ENCODE results near the gene MICAL2. TPM values are rescaled to one million over a fixed set of nuclear protein-coding genes. Genes with fewer than 3 reads are reported as not detected.

MICAL2 gene
- total RNA-seq, 4 donors from 2014 or later = 195 to 499 (median 259) TPM

DNA sequence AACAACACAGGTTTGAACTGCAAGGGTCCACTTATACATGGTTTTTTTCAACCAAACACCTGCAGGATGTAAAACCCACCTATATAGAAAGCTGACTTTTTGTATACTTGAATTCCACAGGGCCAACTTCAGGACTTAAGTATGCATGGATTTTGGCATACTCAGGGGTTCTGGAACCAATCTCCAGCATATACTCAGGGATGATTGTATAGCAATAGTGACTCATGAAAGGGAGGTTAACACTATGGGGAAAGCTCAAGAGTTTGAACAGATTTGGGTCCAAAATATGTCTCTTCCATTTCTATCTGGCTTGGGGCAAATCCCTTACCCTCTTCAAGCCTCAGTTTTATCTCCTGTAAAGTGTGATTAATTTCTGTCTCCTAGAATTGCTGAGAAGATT lies 94.9 kb downstream of the MICAL2 start:
- H3K4me1 ChIP-seq = peaks cover 19 to 36% (median 33%) of the 10 kb centered on the region in 4 donors
- intact Hi-C loops (cut with DNase I) = no loop called here
- H3K27ac ChIP-seq (replicated peaks in 1 of 4) = no peak overlapping the region
- TF ChIP-seq POLR2A (IDR thresholded peaks at IDR 0.05; ENCODE audit: low read depth) (no peak), EP300 (IDR thresholded peaks at IDR 0.05) (no peak), POLR2AphosphoS5 (IDR thresholded peaks at IDR 0.05) (no peak)
- TF ChIP-seq, protein P1, sequence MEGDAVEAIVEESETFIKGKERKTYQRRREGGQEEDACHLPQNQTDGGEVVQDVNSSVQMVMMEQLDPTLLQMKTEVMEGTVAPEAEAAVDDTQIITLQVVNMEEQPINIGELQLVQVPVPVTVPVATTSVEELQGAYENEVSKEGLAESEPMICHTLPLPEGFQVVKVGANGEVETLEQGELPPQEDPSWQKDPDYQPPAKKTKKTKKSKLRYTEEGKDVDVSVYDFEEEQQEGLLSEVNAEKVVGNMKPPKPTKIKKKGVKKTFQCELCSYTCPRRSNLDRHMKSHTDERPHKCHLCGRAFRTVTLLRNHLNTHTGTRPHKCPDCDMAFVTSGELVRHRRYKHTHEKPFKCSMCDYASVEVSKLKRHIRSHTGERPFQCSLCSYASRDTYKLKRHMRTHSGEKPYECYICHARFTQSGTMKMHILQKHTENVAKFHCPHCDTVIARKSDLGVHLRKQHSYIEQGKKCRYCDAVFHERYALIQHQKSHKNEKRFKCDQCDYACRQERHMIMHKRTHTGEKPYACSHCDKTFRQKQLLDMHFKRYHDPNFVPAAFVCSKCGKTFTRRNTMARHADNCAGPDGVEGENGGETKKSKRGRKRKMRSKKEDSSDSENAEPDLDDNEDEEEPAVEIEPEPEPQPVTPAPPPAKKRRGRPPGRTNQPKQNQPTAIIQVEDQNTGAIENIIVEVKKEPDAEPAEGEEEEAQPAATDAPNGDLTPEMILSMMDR (IDR thresholded peaks at IDR 0.05) = no peak
- peaks cover 0 to 54% (median 36%) of the 10 kb centered on the region in 4 donors for H3K36me3 ChIP-seq
- H3K4me3 ChIP-seq = no peak overlapping the region
- DNase-seq (ENCODE audit: extremely low spot score) = no peak
- H3K27me3 ChIP-seq = no peaks in the 10 kb centered on the region
- no peaks in the 10 kb centered on the region for H3K9me3 ChIP-seq

GRCh38 chr11:12206529-12206928 lies 96.1 kb downstream of the MICAL2 start:
- no peak for DNase-seq (ENCODE audit: extremely low spot score)
- no peaks in the 10 kb centered on the region for H3K9me3 ChIP-seq
- intact Hi-C loops (cut with DNase I) = no loop called here
- H3K4me3 ChIP-seq = no peak overlapping the region
- peaks cover 7 to 28% (median 25%) of the 10 kb centered on the region in 4 donors for H3K4me1 ChIP-seq
- peaks cover 0 to 61% (median 43%) of the 10 kb centered on the region in 4 donors for H3K36me3 ChIP-seq
- peak overlapping the region in 3 of 4 donors; percentile 4 to 83 (median 34) for H3K27ac ChIP-seq (replicated peaks in 1 of 4)
- no peaks in the 10 kb centered on the region for H3K27me3 ChIP-seq
- 76% methylated on average over 3 of the region's 3 CpGs for WGBS
- TF ChIP-seq EP300 (IDR thresholded peaks at IDR 0.05) (no peak), POLR2AphosphoS5 (IDR thresholded peaks at IDR 0.05) (no peak), POLR2A (IDR thresholded peaks at IDR 0.05; ENCODE audit: low read depth) (no peak)
- TF ChIP-seq, protein P1 (IDR thresholded peaks at IDR 0.05) = no peak

GRCh38 chr11:12207384-12208150 lies 97.2 kb downstream of the MICAL2 start:
- 76% methylated on average over 9 of the region's 9 CpGs for WGBS
- no peaks in the 10 kb centered on the region for H3K27me3 ChIP-seq
- intact Hi-C loops (cut with DNase I) = no loop called here
- no peak for TF ChIP-seq POLR2A (IDR thresholded peaks at IDR 0.05; ENCODE audit: low read depth)
- TF ChIP-seq EP300 (IDR thresholded peaks at IDR 0.05) = no peak
- TF ChIP-seq, protein P1 (IDR thresholded peaks at IDR 0.05) = no peak
- no peak for TF ChIP-seq POLR2AphosphoS5 (IDR thresholded peaks at IDR 0.05)
- peaks cover 0 to 24% (median 22%) of the 10 kb centered on the region in 4 donors for H3K4me1 ChIP-seq
- H3K4me3 ChIP-seq = no peak overlapping the region
- H3K9me3 ChIP-seq = no peaks in the 10 kb centered on the region
- peaks cover 0 to 70% (median 47%) of the 10 kb centered on the region in 4 donors for H3K36me3 ChIP-seq
- H3K27ac ChIP-seq (replicated peaks in 1 of 4) = peak overlapping the region; percentile 1 to 83 (median 32)
- DNase-seq (ENCODE audit: extremely low spot score) = no peak

- TF ChIP-seq POLR2A (IDR thresholded peaks at IDR 0.05; ENCODE audit: low read depth) (no peak), POLR2AphosphoS5 (IDR thresholded peaks at IDR 0.05) (no peak), EP300 (IDR thresholded peaks at IDR 0.05) (no peak)
- TF ChIP-seq, protein P1 (IDR thresholded peaks at IDR 0.05) = no peak
- Histone ChIP-seq H3K4me3 (no peak overlapping the region), H3K27ac (replicated peaks in 1 of 4) (peak overlapping the region; percentile 60 to 83 (median 66)), H3K36me3 (peaks cover 0 to 82% (median 57%) of the 10 kb centered on the region in 4 donors), H3K4me1 (peaks cover 0 to 32% (median 28%) of the 10 kb centered on the region in 4 donors), H3K27me3 (no peaks in the 10 kb centered on the region), H3K9me3 (no peaks in the 10 kb centered on the region)
- WGBS = 94% methylated on average over 2 of the region's 2 CpGs
- DNase-seq (ENCODE audit: extremely low spot score) = no peak
- intact Hi-C loops (cut with DNase I) = no loop called here
Observed at GRCh38 chr11:12209096-12209495, 98.7 kb downstream of the MICAL2 start.

Measured in esophagus muscularis mucosa (tissue), 4 donors.